Naive thymus-derived CD8-positive, alpha-beta T cell (primary cell): ENCODE results near the gene LNPK. TPM values are rescaled to one million over a fixed set of nuclear protein-coding genes. Genes with fewer than 3 reads are reported as not detected.

ENCODE experiments used
- ATAC-seq, 2 donors: fragments of 150-1000 bp; cut with Tn5 transposase in 1 of 2; sonication (Bioruptor Pico), chemical (Tn5 transposase) in 1 of 2; 1 replicate in 1 of 2; 2 replicates in 1 of 2; pipeline ENCODE4 v1.10.0; 2021; ENCODE audit warnings: mild to moderate bottlenecking in 2 of 2, moderate library complexity in 2 of 2
- POLR2A ChIA-PET: fragments of 350-600 bp; sonication (Branson Sonifier 250); formaldehyde crosslinking; loops from one replicate; lab custom pipeline; 2021; ENCODE audit warnings: antibody characterized with exemption; lab: Charles Lee
- DNase-seq, 10 donors: peaks; one replicate each; pipeline versions ENCODE4 v3.0.0 to v3.0.0-alpha.2; 2020 to 2022
- H3K27ac Mint-ChIP-seq, 10 donors: one replicate each; pipeline ENCODE4 v1.8.0; 2020 to 2022; ENCODE audit warnings: mild to moderate bottlenecking in 10 of 10, mixed read lengths in 10 of 10, moderate library complexity in 4 of 10, inconsistent platforms in 1 of 10
- H3K27me3 Mint-ChIP-seq, 5 donors: one replicate each; pipeline ENCODE4 v1.8.0; 2021 to 2022; ENCODE audit warnings: mixed read lengths in 5 of 5
- H3K36me3 Mint-ChIP-seq, 3 donors: one replicate each; pipeline ENCODE4 v1.8.0; 2020 to 2022; ENCODE audit warnings: mixed read lengths in 3 of 3, mild to moderate bottlenecking in 2 of 3, inconsistent platforms in 1 of 3
- H3K4me1 Mint-ChIP-seq, 4 donors: one replicate each; pipeline ENCODE4 v1.8.0; 2021 to 2022; ENCODE audit warnings: mixed read lengths in 4 of 4
- H3K4me3 Mint-ChIP-seq, 10 donors: one replicate each; pipeline ENCODE4 v1.8.0; 2020 to 2022; ENCODE audit warnings: mild to moderate bottlenecking in 10 of 10, mixed read lengths in 10 of 10, moderate library complexity in 6 of 10, inconsistent platforms in 1 of 10
- H3K9me3 Mint-ChIP-seq, 9 donors: one replicate each; pipeline ENCODE4 v1.8.0; 2020 to 2022; ENCODE audit warnings: mixed read lengths in 9 of 9, mild to moderate bottlenecking in 3 of 9, inconsistent platforms in 1 of 9, moderate library complexity in 1 of 9
- polyA plus RNA-seq, 3 donors: library from polyadenylated mRNA; unstranded; fragments of 300-500 nt; fragmentation: Illumina TruSeq; gene quantifications; one replicate each; pipeline ENCODE4 v1.2.3, GENCODE V29; 2021
- total RNA-seq, 8 experiments: library from RNA in 2 of 8; stranded (reverse) in 2 of 8; gene quantifications; one replicate each; pipeline ENCODE4 v1.2.3 and lab custom pipeline; 2021 to 2026

The LNPK gene
- total and polyA plus RNA-seq, 5 experiments from 2014 or later, result 12.1 to 29.3 (median 19.5) TPM

DNA sequence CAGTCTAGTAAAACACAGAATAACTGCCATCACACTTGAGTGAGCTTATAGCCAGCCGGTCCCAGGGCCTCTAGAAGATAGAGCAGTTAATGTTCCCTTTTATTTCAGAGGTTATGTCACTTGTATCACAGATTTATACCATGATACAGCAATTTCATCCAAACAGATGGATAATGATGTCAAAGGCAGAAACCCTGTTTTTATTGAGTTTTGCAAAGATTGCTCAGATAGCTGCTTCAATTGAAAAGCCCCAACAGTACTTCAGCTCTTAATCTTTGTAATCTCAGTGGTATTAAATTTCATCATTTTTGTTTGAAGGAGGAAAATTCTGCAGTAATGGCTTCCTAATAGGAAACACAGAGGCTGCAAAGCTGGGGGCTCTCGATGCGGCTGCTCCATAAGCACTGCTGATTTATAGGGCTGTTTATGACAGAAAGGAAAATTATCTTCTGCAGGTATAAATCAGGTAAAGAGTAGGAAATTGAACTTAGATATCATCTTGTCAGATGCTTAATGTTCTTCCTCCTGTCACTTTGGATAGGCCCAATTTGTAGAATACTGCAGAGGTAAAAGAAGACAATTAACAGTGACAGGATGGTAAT is 112.3 kb downstream of the LNPK start:
- ATAC-seq, result no peak

DNA sequence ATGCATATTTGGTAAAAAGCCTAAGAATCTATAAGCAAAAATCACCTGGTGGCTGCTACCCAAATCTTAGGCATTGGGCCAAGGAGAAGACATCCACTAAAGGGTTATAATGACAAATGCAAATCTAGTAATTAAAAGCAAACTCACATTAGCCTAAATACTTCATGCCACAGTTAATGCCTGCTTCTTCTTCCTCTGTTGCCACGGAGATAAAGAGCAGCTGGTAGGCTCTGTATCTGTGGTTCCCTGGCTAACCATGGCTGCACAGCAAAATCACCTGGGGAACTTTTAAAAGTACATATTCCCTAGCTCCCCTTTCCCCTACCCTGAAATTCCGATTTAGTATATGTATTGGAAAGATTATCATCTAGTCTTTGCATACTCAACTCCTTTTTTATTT is 114.3 kb downstream of the LNPK start:
- POLR2A ChIA-PET, result no interaction called here
- no peak for DNase-seq
- H3K4me1 Mint-ChIP-seq, result no peaks in the 10 kb centered on the region
- peaks cover 11 to 39% (median 21%) of the 10 kb centered on the region in 5 donors for H3K27me3 Mint-ChIP-seq
- no peak overlapping the region for H3K4me3 Mint-ChIP-seq
- H3K27ac Mint-ChIP-seq, result no peak overlapping the region
- no peak for ATAC-seq
- H3K9me3 Mint-ChIP-seq, result no peaks in the 10 kb centered on the region
- no peaks in the 10 kb centered on the region for H3K36me3 Mint-ChIP-seq

More for the DNA sequence above, 112.3 kb downstream of the LNPK start:
- Mint-ChIP-seq H3K36me3 (no peaks in the 10 kb centered on the region), H3K27ac (no peak overlapping the region), H3K4me3 (no peak overlapping the region), H3K27me3 (peaks cover 11 to 53% (median 17%) of the 10 kb centered on the region in 5 donors), H3K4me1 (no peaks in the 10 kb centered on the region), H3K9me3 (no peaks in the 10 kb centered on the region)
- POLR2A ChIA-PET, result no interaction called here
- no peak for DNase-seq

- Mint-ChIP-seq H3K36me3 (no peaks in the 10 kb centered on the region), H3K27ac (no peak overlapping the region), H3K4me3 (no peak overlapping the region), H3K4me1 (no peaks in the 10 kb centered on the region), H3K27me3 (peaks cover 4 to 23% (median 8%) of the 10 kb centered on the region in 5 donors), H3K9me3 (no peaks in the 10 kb centered on the region)
- POLR2A ChIA-PET, result no interaction called here
- DNase-seq (no peak), ATAC-seq (no peak)
These were observed 117.2 kb downstream of the LNPK start for GRCh38 chr2:175884697-175885393.

- ATAC-seq, result no peak
- H3K4me3 Mint-ChIP-seq, result no peak overlapping the region
- no peaks in the 10 kb centered on the region for H3K36me3 Mint-ChIP-seq
- no peaks in the 10 kb centered on the region for H3K9me3 Mint-ChIP-seq
- no peak for DNase-seq
- H3K27me3 Mint-ChIP-seq, result peaks cover 2 to 12% (median 7%) of the 10 kb centered on the region in 5 donors
- POLR2A ChIA-PET, result no interaction called here
- H3K4me1 Mint-ChIP-seq, result no peaks in the 10 kb centered on the region
- H3K27ac Mint-ChIP-seq, result no peak overlapping the region
These were observed 118.4 kb downstream of the LNPK start for GRCh38 chr2:175883586-175884194.

- no peak overlapping the region for H3K4me3 Mint-ChIP-seq
- no peaks in the 10 kb centered on the region for H3K36me3 Mint-ChIP-seq
- H3K9me3 Mint-ChIP-seq, result no peaks in the 10 kb centered on the region
- no peaks in the 10 kb centered on the region for H3K4me1 Mint-ChIP-seq
- POLR2A ChIA-PET, result no interaction called here
- no peak for ATAC-seq
- DNase-seq, result no peak
- H3K27me3 Mint-ChIP-seq, result peaks cover 2 to 21% (median 8%) of the 10 kb centered on the region in 5 donors
- no peak overlapping the region for H3K27ac Mint-ChIP-seq
These were observed 122.4 kb downstream of the LNPK start for GRCh38 chr2:175879679-175880078.

- Mint-ChIP-seq H3K27me3 (peaks cover 0 to 22% (median 10%) of the 10 kb centered on the region in 5 donors), H3K36me3 (no peaks in the 10 kb centered on the region), H3K4me1 (no peaks in the 10 kb centered on the region), H3K4me3 (no peak overlapping the region), H3K9me3 (peaks cover 0 to 2% (median 0%) of the 10 kb centered on the region in 9 donors), H3K27ac (no peak overlapping the region)
- POLR2A ChIA-PET, result no interaction called here
- DNase-seq (no peak), ATAC-seq (no peak)
These were observed 124.1 kb downstream of the LNPK start for GRCh38 chr2:175877845-175878544.

DNA sequence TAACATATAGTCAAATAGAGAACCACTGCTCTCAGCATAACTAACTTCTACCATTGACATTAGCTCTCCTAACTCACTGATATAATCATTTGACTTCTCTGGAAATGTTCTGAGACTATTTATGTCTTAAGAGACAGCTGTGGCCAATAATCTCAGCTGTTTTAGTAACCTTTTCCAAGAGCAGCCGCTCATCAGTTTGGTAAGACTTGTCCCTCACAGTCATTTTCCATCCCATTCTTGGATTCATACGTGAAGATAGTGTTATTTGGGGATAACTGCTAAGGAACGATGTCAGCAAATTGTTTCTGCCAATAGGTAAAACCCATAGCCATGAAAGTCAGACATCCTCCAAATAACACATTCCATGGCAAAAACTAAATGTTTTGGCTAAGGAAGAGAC is 127.8 kb downstream of the LNPK start:
- H3K9me3 Mint-ChIP-seq, result peaks cover 0 to 4% (median 0%) of the 10 kb centered on the region in 9 donors
- H3K27ac Mint-ChIP-seq, result no peak overlapping the region
- no peak overlapping the region for H3K4me3 Mint-ChIP-seq
- no peak for ATAC-seq
- DNase-seq, result no peak
- H3K4me1 Mint-ChIP-seq, result no peaks in the 10 kb centered on the region
- H3K27me3 Mint-ChIP-seq, result peaks cover 3 to 37% (median 13%) of the 10 kb centered on the region in 5 donors
- POLR2A ChIA-PET, result no interaction called here
- H3K36me3 Mint-ChIP-seq, result no peaks in the 10 kb centered on the region

Other genes with a start within 250 kb of the LNPK start
- gene EVX2, start 81.7 kb upstream of the LNPK start, total RNA-seq, result not detected
- gene EVX2, start 81.7 kb upstream of the LNPK start, polyA plus RNA-seq, result not detected
- not detected for gene HOXD13, start 90.5 kb upstream of the LNPK start, total RNA-seq
- not detected for gene HOXD13, start 90.5 kb upstream of the LNPK start, polyA plus RNA-seq
- not detected for gene HOXD12, start 97.5 kb upstream of the LNPK start, total RNA-seq
- not detected for gene HOXD12, start 97.5 kb upstream of the LNPK start, polyA plus RNA-seq
- not detected for gene HOXD11, start 105.0 kb upstream of the LNPK start, total RNA-seq
- gene HOXD11, start 105.0 kb upstream of the LNPK start, polyA plus RNA-seq, result not detected
- gene HOXD10, start 114.5 kb upstream of the LNPK start, total RNA-seq, result not detected
- not detected for gene HOXD10, start 114.5 kb upstream of the LNPK start, polyA plus RNA-seq
- not detected for gene HOXD9, start 120.5 kb upstream of the LNPK start, total RNA-seq
- not detected for gene HOXD9, start 120.5 kb upstream of the LNPK start, polyA plus RNA-seq
- not detected for gene HOXD8, start 127.4 kb upstream of the LNPK start, total RNA-seq
- not detected for gene HOXD8, start 127.4 kb upstream of the LNPK start, polyA plus RNA-seq
- gene HOXD4, start 149.3 kb upstream of the LNPK start, total RNA-seq, result not detected
- not detected for gene HOXD4, start 149.3 kb upstream of the LNPK start, polyA plus RNA-seq
- gene HOXD3, start 155.0 kb upstream of the LNPK start, total RNA-seq, result not detected
- gene HOXD3, start 155.0 kb upstream of the LNPK start, polyA plus RNA-seq, result not detected
- gene HOXD1, start 186.4 kb upstream of the LNPK start, total RNA-seq, result not detected
- not detected for gene HOXD1, start 186.4 kb upstream of the LNPK start, polyA plus RNA-seq